Ishikawa (cell line): ENCODE data around the gene CTSG.

Experiments
- CEBPB ChIP-seq: IDR thresholded peaks from 2 replicates; pipeline ENCODE4 v1.6.1; 2012
- CREB1 ChIP-seq: IDR thresholded peaks from 2 replicates; pipeline ENCODE4 v1.6.1; 2012; ENCODE audit warnings: low read depth
- EGR1 ChIP-seq: IDR thresholded peaks from 2 replicates; pipeline ENCODE4 v1.6.1; 2012
- EP300 ChIP-seq: IDR thresholded peaks from 2 replicates; pipeline ENCODE4 v1.6.1; 2012; ENCODE audit warnings: borderline replicate concordance
- FOXM1 ChIP-seq: IDR thresholded peaks from 2 replicates; pipeline ENCODE4 v1.6.1; 2012; ENCODE audit warnings: low read depth, borderline replicate concordance
- NFIC ChIP-seq: IDR thresholded peaks from 2 replicates; pipeline ENCODE4 v1.6.1; 2012
- RAD21 ChIP-seq: IDR thresholded peaks from 2 replicates; pipeline ENCODE4 v1.6.1; 2012; ENCODE audit warnings: low read depth
- TAF1 ChIP-seq: IDR thresholded peaks from 2 replicates; pipeline ENCODE4 v1.6.1; 2012; ENCODE audit warnings: low read depth, mild to moderate bottlenecking
- TCF12 ChIP-seq: IDR thresholded peaks from 2 replicates; pipeline ENCODE4 v1.6.1; 2012; ENCODE audit warnings: low read depth
- TEAD4 ChIP-seq: IDR thresholded peaks from 2 replicates; pipeline ENCODE4 v1.6.1; 2012
- YY1 ChIP-seq: IDR thresholded peaks from 2 replicates; pipeline ENCODE4 v1.6.1; 2012; ENCODE audit warnings: low read depth
- ZBTB7A ChIP-seq: IDR thresholded peaks from 2 replicates; pipeline ENCODE4 v1.6.1; 2012; ENCODE audit warnings: low read depth
- TF ChIP-seq, protein P1 (sequence below): IDR thresholded peaks from 2 replicates; pipeline ENCODE4 v1.6.1; 2012; ENCODE audit warnings: low read depth, mild to moderate bottlenecking
- TF ChIP-seq, protein P2 (sequence below): IDR thresholded peaks from 2 replicates; pipeline ENCODE4 v1.6.1; 2012
- TF ChIP-seq, protein P3 (sequence below): IDR thresholded peaks from 2 replicates; pipeline ENCODE4 v1.6.1; 2012

CTSG gene

DNA sequence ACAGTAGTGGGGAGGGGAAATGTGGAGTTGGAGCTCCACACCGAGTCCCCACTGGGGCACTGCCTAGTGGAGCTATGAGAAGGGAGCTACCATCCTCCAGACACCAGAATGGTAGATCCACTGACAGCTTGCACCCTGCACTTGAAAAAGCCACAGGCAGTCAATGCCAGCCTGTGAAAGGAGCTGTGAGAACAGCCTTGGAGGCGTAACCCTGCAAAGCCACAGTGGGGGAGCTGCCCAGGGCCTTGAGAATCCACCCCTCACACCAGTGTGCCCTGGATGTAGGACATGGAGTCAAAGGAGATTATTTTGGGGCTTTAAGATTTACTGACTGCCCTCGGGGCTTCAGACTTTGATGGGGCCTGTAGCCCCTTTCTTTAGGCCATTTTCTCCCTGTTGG is 12.5 kb downstream of the CTSG start:
- TF ChIP-seq, protein P1, sequence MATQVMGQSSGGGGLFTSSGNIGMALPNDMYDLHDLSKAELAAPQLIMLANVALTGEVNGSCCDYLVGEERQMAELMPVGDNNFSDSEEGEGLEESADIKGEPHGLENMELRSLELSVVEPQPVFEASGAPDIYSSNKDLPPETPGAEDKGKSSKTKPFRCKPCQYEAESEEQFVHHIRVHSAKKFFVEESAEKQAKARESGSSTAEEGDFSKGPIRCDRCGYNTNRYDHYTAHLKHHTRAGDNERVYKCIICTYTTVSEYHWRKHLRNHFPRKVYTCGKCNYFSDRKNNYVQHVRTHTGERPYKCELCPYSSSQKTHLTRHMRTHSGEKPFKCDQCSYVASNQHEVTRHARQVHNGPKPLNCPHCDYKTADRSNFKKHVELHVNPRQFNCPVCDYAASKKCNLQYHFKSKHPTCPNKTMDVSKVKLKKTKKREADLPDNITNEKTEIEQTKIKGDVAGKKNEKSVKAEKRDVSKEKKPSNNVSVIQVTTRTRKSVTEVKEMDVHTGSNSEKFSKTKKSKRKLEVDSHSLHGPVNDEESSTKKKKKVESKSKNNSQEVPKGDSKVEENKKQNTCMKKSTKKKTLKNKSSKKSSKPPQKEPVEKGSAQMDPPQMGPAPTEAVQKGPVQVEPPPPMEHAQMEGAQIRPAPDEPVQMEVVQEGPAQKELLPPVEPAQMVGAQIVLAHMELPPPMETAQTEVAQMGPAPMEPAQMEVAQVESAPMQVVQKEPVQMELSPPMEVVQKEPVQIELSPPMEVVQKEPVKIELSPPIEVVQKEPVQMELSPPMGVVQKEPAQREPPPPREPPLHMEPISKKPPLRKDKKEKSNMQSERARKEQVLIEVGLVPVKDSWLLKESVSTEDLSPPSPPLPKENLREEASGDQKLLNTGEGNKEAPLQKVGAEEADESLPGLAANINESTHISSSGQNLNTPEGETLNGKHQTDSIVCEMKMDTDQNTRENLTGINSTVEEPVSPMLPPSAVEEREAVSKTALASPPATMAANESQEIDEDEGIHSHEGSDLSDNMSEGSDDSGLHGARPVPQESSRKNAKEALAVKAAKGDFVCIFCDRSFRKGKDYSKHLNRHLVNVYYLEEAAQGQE, result no peak
- TF ChIP-seq CREB1, result no peak
- no peak for TF ChIP-seq TEAD4
- TF ChIP-seq CEBPB, result no peak
- TF ChIP-seq FOXM1, result no peak
- TF ChIP-seq TCF12, result no peak
- TF ChIP-seq EGR1, result no peak
- TF ChIP-seq NFIC, result no peak
- TF ChIP-seq, protein P2, sequence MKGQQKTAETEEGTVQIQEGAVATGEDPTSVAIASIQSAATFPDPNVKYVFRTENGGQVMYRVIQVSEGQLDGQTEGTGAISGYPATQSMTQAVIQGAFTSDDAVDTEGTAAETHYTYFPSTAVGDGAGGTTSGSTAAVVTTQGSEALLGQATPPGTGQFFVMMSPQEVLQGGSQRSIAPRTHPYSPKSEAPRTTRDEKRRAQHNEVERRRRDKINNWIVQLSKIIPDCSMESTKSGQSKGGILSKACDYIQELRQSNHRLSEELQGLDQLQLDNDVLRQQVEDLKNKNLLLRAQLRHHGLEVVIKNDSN, result no peak

DNA sequence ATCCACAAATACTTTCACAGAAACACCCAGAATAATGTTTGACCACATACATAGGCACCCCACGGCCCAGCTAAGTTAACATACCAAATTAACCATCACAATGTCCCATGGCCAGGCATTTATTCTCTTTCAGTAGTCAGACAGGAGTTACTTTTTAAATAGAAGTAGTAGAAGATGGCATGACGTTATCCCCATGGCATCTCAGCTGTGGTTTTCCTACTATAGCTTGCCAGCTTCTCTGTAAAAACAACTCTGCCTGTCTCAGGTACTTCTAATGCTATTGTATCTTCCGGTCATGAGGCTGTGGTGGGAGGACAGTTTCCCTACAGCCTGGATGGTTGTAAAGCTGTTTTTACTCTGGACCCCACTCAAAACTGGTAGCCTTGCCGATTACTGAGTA is 19.3 kb downstream of the CTSG start:
- TF ChIP-seq CEBPB (no peak), TEAD4 (no peak), EP300 (no peak), FOXM1 (no peak), CREB1 (no peak), NFIC (no peak), TCF12 (no peak), EGR1 (no peak), ZBTB7A (no peak), YY1 (no peak), TAF1 (no peak)
- TF ChIP-seq, protein P3, sequence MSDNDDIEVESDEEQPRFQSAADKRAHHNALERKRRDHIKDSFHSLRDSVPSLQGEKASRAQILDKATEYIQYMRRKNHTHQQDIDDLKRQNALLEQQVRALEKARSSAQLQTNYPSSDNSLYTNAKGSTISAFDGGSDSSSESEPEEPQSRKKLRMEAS, result no peak
- TF ChIP-seq, protein P2, result no peak
- TF ChIP-seq, protein P1, result no peak

DNA sequence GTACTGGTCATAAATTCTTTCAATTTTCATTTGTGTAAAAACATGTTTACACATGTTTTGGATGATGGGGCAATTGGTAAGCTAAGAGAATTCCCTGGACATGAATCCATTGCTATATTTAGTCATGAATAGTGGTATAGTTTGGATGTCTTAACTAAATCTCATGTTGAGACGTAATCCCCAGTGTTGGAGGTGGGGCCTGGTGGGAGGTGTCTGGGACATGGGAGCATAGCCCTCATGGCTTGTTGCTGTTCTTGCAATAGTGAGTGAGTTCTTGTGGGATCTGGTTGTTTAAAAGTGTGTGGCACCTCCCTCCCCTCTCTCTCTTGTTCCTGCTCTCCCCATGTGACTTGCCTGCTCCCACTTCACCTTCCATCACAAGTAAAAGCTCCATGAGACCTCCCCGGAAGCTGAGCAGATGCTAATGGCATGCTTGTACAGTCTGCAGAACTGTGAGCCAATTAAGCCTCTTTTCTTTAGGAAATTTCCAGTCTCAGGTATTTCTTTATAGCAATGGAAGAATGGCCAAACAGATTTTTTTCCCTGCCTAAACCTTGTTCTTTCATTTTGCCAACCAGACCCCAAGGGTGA is 33.6 kb downstream of the CTSG start:
- TF ChIP-seq EP300, result no peak
- TF ChIP-seq CEBPB, result no peak
- no peak for TF ChIP-seq ZBTB7A
- no peak for TF ChIP-seq RAD21
- TF ChIP-seq TAF1, result no peak
- TF ChIP-seq, protein P1, result no peak
- TF ChIP-seq YY1, result no peak
- TF ChIP-seq FOXM1, result no peak
- TF ChIP-seq, protein P3, result no peak
- TF ChIP-seq TCF12, result no peak
- no peak for TF ChIP-seq TEAD4
- no peak for TF ChIP-seq EGR1
- TF ChIP-seq CREB1, result no peak
- TF ChIP-seq, protein P2, result no peak
- no peak for TF ChIP-seq NFIC

DNA sequence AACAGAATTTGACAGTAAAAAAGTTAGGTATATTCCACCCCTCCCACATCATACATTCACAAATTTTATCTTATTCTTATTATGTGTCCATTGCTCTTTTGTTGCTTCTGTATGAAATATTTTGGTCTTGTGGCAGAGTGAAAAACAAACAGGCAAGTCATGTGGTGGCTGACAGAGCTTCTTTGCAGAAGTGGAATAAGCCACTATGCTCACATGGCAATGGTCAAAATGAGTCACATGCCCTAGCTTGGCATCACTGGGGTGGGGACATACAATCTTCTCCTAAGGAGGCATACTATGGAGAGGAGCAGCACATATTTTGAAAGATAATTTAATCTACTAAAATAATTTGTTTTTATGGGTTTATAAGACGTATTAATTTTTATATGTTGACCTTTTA is 40.3 kb downstream of the CTSG start:
- TF ChIP-seq NFIC, result no peak
- no peak for TF ChIP-seq EP300
- no peak for TF ChIP-seq TEAD4
- TF ChIP-seq FOXM1, result no peak
- no peak for TF ChIP-seq CEBPB
- TF ChIP-seq, protein P1, result no peak
- TF ChIP-seq, protein P2, result no peak
- no peak for TF ChIP-seq RAD21
- TF ChIP-seq, protein P3, result no peak
- TF ChIP-seq TAF1, result no peak
- TF ChIP-seq EGR1, result no peak
- TF ChIP-seq CREB1, result no peak
- no peak for TF ChIP-seq ZBTB7A
- TF ChIP-seq TCF12, result no peak
- no peak for TF ChIP-seq YY1
